ENCODE measurements around the gene BHLHA15.

DNA sequence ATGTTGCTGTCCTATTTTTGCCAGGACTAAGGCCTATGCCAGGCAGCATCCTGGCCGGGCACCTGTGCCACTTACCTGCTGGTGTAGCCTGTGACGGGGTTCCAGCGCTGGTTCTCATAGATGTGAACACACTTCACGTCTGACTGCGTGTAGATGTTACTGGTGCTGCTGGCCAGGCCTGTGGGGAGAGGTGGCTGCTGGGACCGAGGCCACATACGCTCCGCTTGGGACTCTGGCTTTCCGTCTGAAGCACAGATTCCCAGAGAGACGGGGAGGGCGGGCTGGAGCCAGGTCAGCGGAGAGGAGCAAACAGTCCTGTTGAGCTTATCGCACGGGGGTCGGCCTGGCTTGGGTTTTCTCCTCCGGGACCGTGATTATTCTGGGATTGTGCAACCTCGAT, 16.7 kb downstream of the BHLHA15 start:
- TF ChIP-seq CTCF (IDR thresholded peaks at IDR 0.05) (no peak), POLR2A (IDR thresholded peaks at IDR 0.05) (no peak)
